ENCODE measurements around the gene PRRC2C. TPM values are rescaled to one million over a fixed set of nuclear protein-coding genes. Genes with fewer than 3 reads are reported as not detected.
"Not testable (repeated sequence)": the region's sequence is repeated elsewhere in the genome, so short reads cannot be mapped to it uniquely, and the experiment has no call there.

The PRRC2C gene
- polyA plus RNA-seq, 1 of the 3 experiments (the other 2 are of a cell fraction): 39.9 TPM

- no peak overlapping the region for H3K27ac ChIP-seq (ENCODE audit: low read depth in 2 of 2, low read length in 1 of 2)
- no peak for DNase-seq
- CTCF ChIA-PET: no interaction called here
- H3K4me1 ChIP-seq (ENCODE audit: control insufficient read depth in 1 of 2, insufficient read depth in 2 of 2, low read depth in 1 of 2, low read length in 1 of 2): no peaks in the 10 kb centered on the region
- H3K4me3 ChIP-seq (ENCODE audit: low read depth in 2 of 2, low read length in 1 of 2): no peak overlapping the region
- H3K9me3 ChIP-seq: no peaks in the 10 kb centered on the region
- H2AFZ ChIP-seq (ENCODE audit: low read depth): no peak overlapping the region
- H3K79me2 ChIP-seq (ENCODE audit: insufficient read depth): no peaks in the 10 kb centered on the region
- TF ChIP-seq NRF1 (IDR thresholded peaks at IDR 0.05; ENCODE audit: low read depth, low read length) (no peak), TAF1 (IDR thresholded peaks at IDR 0.05; ENCODE audit: borderline replicate concordance, low read depth, low read length) (no peak), SMC3 (IDR thresholded peaks at IDR 0.05; ENCODE audit: low read depth, low read length) (no peak), RCOR1 (IDR thresholded peaks at IDR 0.05; ENCODE audit: low read length) (no peak), SIN3A (IDR thresholded peaks at IDR 0.05; ENCODE audit: borderline replicate concordance, low read depth, low read length) (no peak), EZH2phosphoT487 (IDR thresholded peaks at IDR 0.05; ENCODE audit: borderline replicate concordance, low read depth) (no peak), REST (IDR thresholded peaks at IDR 0.05; ENCODE audit: low read depth, low read length) (no peak), PBX3 (IDR thresholded peaks at IDR 0.05) (no peak)
- H3K36me3 ChIP-seq (replicated peaks in 1 of 2; ENCODE audit: control insufficient read depth in 1 of 2, insufficient read depth in 2 of 2, low read length in 1 of 2): no peaks in the 10 kb centered on the region
- 86% methylated on average over 1 of the region's 1 CpG for WGBS (ENCODE audit: low lambda C conversion rate)
- H3K9ac ChIP-seq: no peak overlapping the region
- no peaks in the 10 kb centered on the region for H4K20me1 ChIP-seq (ENCODE audit: insufficient read depth)
- no peaks in the 10 kb centered on the region for H3K9me2 ChIP-seq
- H3F3A ChIP-seq (replicated peaks; ENCODE audit: insufficient read depth): no peaks in the 10 kb centered on the region
- H3K27me3 ChIP-seq (ENCODE audit: insufficient read depth): no peaks in the 10 kb centered on the region; the same call in 1 of the 2 replicates
- POLR2A ChIA-PET: no interaction called here
- no peak overlapping the region for H3K4me2 ChIP-seq
Measured at GRCh38 chr1:171613282-171613681, 128.0 kb downstream of the PRRC2C start.

GRCh38 chr1:171615122-171615906 lies 130.0 kb downstream of the PRRC2C start:
- H3K4me2 ChIP-seq; H3K9me2 ChIP-seq; H3K9me3 ChIP-seq; H3K27ac ChIP-seq (ENCODE audit: low read depth in 2 of 2, low read length in 1 of 2); H3K79me2 ChIP-seq (ENCODE audit: insufficient read depth); CTCF ChIA-PET; H3K9ac ChIP-seq; H2AFZ ChIP-seq (ENCODE audit: low read depth); H3K4me1 ChIP-seq (ENCODE audit: control insufficient read depth in 1 of 2, insufficient read depth in 2 of 2, low read depth in 1 of 2, low read length in 1 of 2); POLR2A ChIA-PET; H4K20me1 ChIP-seq (ENCODE audit: insufficient read depth); DNase-seq; H3K4me3 ChIP-seq (ENCODE audit: low read depth in 2 of 2, low read length in 1 of 2); H3K36me3 ChIP-seq (replicated peaks in 1 of 2; ENCODE audit: control insufficient read depth in 1 of 2, insufficient read depth in 2 of 2, low read length in 1 of 2); H3K27me3 ChIP-seq (ENCODE audit: insufficient read depth); H3F3A ChIP-seq (replicated peaks; ENCODE audit: insufficient read depth): not testable (repeated sequence)
- 62% methylated on average over 14 of the region's 14 CpGs for WGBS (ENCODE audit: low lambda C conversion rate)

Measured in SK-N-SH (cell line).